A375 (cell line): ENCODE measurements around the gene AHSP. TPM values are rescaled to one million over a fixed set of nuclear protein-coding genes. Genes with fewer than 3 reads are reported as not detected.

Source experiments
- total RNA-seq: library from RNA; depleted of rRNA; stranded (reverse); fragments of >200 nt; shearing (Covaris generic); gene quantifications from 2 replicates; pipeline ENCODE4 v1.2.3, GENCODE V29; 2014; rRNA removed

The AHSP gene, protein sequence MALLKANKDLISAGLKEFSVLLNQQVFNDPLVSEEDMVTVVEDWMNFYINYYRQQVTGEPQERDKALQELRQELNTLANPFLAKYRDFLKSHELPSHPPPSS
- not detected in 2 replicates for total RNA-seq

DNA sequence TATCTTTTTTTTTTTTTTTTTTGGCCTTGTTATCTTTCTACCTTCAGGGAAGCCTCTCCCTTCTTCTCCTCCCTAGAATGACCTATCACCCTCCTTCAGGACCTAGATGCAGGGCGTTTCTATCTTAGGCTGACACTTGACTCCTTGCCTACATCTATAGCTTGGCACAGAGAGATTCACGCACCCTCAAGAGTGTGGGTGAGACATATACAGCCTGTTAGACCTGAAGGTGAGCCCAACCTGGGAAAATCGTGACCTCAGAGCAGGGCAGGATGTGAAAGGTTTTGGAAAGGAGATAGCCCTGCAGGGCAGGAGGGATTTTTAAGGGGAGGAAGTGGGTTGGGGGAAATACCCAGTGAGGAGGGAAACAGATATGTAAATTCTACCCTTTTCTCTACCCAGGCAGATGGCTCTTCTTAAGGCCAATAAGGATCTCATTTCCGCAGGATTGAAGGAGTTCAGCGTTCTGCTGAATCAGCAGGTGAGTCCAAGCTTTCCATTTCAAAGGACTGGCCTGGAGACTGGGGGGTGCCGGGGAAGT lies at the start of gene AHSP:
Gene AHSP (plus strand): TSS at position 167 of the 541 bp plus-strand sequence. CDS start 240 bp downstream, at position 407.

DNA sequence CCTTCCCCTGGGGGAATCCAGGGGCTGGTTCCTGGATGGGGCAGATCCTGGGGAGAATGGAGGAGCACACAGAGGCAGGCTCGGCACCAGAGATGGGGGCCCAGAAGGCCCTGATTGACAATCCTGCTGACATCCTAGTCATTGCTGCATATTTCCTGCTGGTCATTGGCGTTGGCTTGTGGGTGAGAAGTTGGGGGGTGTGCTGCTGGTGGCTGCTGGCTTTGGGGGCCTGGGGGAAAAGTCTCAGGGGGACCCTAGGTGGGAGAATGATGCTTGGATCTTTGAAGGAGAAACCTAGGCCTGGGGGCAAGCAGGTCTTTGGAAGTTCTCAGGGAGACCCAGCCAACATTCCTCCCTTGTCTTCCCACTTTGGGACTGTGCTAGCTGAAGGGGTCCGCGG lies 44.6 kb upstream of the AHSP start, which contains the start of gene SLC5A2:
Gene SLC5A2 (plus strand): TSS at position 43 of the 400 bp plus-strand sequence. CDS start 14 bp downstream, at position 57.

DNA sequence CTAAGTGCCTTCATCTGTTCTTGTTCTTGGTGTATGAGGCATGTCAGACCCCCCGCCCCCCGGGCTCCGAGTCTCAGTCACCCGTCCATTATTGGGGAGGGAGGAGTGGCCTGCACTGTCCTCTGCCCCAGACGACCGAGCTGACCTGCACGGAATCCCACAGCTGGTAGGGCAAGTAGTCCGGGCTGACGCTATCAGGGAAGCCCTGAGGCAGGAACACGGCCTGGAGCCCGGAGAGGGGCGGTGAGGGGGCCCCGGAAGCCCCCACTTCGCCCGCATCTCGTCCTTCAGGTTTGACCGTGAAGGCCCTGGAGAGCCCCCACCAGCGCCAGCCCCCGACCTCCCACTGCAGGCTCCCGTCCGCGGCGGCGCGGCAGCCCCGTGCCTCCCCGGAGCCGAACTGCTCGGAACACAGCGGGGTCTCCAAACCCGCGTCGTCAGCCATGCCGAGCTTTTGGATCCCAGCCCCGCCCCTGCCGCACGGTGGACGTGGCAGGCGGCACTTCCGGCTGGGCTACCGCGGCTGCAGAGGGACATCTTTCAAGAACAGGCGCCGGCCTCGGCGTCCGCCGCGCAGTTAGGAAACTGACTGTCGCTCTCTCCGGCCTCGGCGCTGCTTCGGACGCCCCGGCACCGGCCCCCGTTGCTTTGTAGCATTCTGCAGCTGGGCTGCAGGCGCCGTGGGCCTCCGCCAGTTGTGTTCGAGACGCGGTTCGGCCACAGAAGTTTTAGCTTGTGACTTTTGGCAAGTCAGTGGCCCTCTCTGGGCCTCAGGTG lies 19.6 kb upstream of the AHSP start, which contains the start of gene RUSF1:
Gene RUSF1 (minus strand): TSS at position 463 of the 777 bp plus-strand sequence. CDS start 18 bp downstream, at position 445.

Other genes starting within 250 kb of the AHSP start
- gene ITGAX, start 172.7 kb upstream of the AHSP start, total RNA-seq = 2.4 and 3.4 TPM in 2 replicates
- gene ITGAD, start 134.6 kb upstream of the AHSP start, total RNA-seq = 0.19 TPM in 1 of 2 replicates, not detected in the other
- gene COX6A2, start 99.5 kb upstream of the AHSP start, total RNA-seq = not detected in 2 replicates
- gene ZNF843, start 85.1 kb upstream of the AHSP start, total RNA-seq = 0.30 and 0.40 TPM in 2 replicates
- gene ARMC5, start 68.4 kb upstream of the AHSP start, total RNA-seq = 24.9 and 26.0 TPM in 2 replicates
- gene TGFB1I1, start 55.7 kb upstream of the AHSP start, total RNA-seq = 19.2 and 22.0 TPM in 2 replicates
- gene SLC5A2, start 44.8 kb upstream of the AHSP start, total RNA-seq = 0.53 TPM in 1 of 2 replicates, not detected in the other
- 74.7 and 80.5 TPM in 2 replicates for gene RUSF1, start 19.5 kb upstream of the AHSP start, total RNA-seq